ENCODE results near the gene CNOT6L. TPM values are rescaled to one million over a fixed set of nuclear protein-coding genes. Genes with fewer than 3 reads are reported as not detected.

The CNOT6L gene
- total RNA-seq, 8 experiments from 2014 or later, result 12.7 to 22.6 (median 17.2) TPM

DNA sequence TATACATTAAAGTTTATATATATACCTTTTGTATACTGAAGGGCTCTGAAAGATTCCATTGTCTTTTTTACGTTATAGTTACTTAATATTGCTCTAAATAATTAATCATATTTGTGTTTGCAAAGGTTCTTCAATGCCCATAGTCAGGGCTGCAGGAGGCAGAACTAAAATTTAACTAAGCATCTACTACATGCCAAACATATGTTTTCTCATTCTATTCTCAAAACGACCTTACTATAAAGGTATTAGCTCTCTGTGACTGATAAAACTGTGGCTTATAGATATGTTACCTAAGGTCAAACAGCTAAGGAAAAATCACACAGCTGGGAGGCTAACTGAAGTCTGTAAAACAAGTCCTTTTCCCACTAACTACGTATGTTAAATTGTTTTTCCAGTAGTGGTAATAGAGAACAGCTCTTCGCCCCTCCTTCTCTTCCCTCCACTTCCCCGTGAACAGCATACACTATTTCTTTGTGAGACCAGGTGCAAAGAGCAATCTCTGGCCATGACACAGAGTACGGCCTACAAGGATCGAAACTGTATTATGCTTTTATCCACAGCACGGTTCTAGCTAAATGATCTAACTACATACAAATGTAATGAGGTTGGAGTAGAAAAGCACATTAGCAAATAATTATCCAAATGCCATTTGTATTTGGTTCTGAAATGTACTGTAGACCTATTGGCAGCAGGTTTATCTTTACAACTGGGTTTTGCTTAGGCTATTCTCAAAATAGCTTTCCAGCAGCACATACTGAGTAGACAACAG lies 1.7 kb downstream of the CNOT6L start:
- peak overlapping the region; percentile 84 to 100 (median 95) for H3K4me3 ChIP-seq
- peaks cover 3 to 19% of the 10 kb centered on the region in 2 donors for H3K4me1 ChIP-seq (replicated peaks in 1 of 2)
- no peak for ATAC-seq (replicated peaks in 6 of 8)
- in situ Hi-C loops (cut with MboI; ENCODE audit: low pct_unique_long_range_greater_than_20kb in 2 of 9, low sequenced_read_pairs in 9 of 9, unreplicated experiment in 9 of 9), result no loop called here
- 26 to 100% (median 74%) methylated on average over 1 to 8 of the region's 8 CpGs for WGBS, 10 experiments
- peak overlapping the region in 1 of 2 donors; percentile 15 for H3K27ac ChIP-seq

- no peak for ATAC-seq (replicated peaks in 6 of 8)
- no peak overlapping the region for H3K27ac ChIP-seq
- in situ Hi-C loops (cut with MboI; ENCODE audit: low pct_unique_long_range_greater_than_20kb in 2 of 9, low sequenced_read_pairs in 9 of 9, unreplicated experiment in 9 of 9), result no loop called here
- H3K4me3 ChIP-seq, result no peak overlapping the region
- 33 to 100% (median 93%) methylated on average over 1 to 2 of the region's 2 CpGs for WGBS, 10 experiments
- peaks cover 0 to 16% of the 10 kb centered on the region in 2 donors for H3K4me1 ChIP-seq (replicated peaks in 1 of 2)
Measured at GRCh38 chr4:77816546-77816945, 2.6 kb downstream of the CNOT6L start.

GRCh38 chr4:77815636-77816035 lies 3.5 kb downstream of the CNOT6L start:
- no peak overlapping the region for H3K4me3 ChIP-seq
- H3K27ac ChIP-seq, result no peak overlapping the region
- H3K4me1 ChIP-seq (replicated peaks in 1 of 2), result peaks cover 0 to 8% of the 10 kb centered on the region in 2 donors
- in situ Hi-C loops (cut with MboI; ENCODE audit: low pct_unique_long_range_greater_than_20kb in 2 of 9, low sequenced_read_pairs in 9 of 9, unreplicated experiment in 9 of 9), result no loop called here
- ATAC-seq (replicated peaks in 6 of 8), result no peak

DNA sequence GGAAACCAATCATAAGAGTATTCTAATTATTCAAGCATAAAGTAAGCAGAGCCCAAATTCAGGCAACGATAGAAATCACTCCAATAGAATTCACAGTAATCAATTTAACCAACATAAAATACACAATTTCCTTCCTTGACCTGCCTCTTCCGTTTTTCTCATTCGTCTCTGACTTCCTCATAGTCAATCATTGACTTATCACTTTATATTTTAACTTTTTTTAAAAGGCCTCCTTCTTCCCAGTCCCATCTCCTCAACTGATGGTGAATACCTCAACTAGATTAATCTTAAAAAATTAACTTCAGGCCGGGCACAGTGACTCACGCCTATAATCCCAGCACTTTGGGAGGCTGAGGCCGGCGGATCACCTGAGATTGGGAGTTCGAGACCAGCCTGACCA lies 13.3 kb downstream of the CNOT6L start:
- in situ Hi-C loops (cut with MboI; ENCODE audit: low pct_unique_long_range_greater_than_20kb in 2 of 9, low sequenced_read_pairs in 9 of 9, unreplicated experiment in 9 of 9), result no loop called here
- WGBS, 10 experiments, result 20 to 100% (median 80%) methylated on average over 1 to 8 of the region's 8 CpGs; no CpG with 5 or more reads in 1 of the 10 experiments
- H3K4me1 ChIP-seq (replicated peaks in 1 of 2), result no peaks in the 10 kb centered on the region
- H3K27ac ChIP-seq, result no peak overlapping the region
- ATAC-seq (replicated peaks in 6 of 8), result no peak
- no peak overlapping the region for H3K4me3 ChIP-seq

GRCh38 chr4:77804471-77804870 lies 14.7 kb downstream of the CNOT6L start:
- no peak overlapping the region for H3K27ac ChIP-seq
- no peak for ATAC-seq (replicated peaks in 6 of 8)
- in situ Hi-C loops (cut with MboI; ENCODE audit: low pct_unique_long_range_greater_than_20kb in 2 of 9, low sequenced_read_pairs in 9 of 9, unreplicated experiment in 9 of 9), result no loop called here
- H3K4me1 ChIP-seq (replicated peaks in 1 of 2), result no peaks in the 10 kb centered on the region
- no peak overlapping the region for H3K4me3 ChIP-seq

DNA sequence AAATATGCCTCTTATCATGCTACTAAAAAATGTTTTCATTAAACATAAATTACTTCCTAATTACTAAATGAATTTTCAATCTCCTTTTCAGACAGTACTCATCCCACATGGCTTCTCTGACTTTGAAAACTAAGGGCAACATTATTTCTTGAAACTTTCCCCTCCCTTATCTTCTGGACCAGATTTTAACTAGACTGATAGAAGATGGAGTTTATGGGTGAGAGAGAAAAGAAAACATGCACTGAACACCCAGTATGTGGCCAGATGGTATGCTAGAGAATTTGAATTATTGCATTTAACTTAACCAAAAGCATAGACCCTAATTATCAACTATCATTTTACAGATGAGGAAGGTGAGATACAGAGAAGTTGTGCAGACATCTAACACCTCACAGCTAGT lies 16.8 kb downstream of the CNOT6L start:
- no peak for ATAC-seq (replicated peaks in 6 of 8)
- Histone ChIP-seq H3K27ac (no peak overlapping the region), H3K4me3 (no peak overlapping the region), H3K4me1 (replicated peaks in 1 of 2) (no peaks in the 10 kb centered on the region)
- in situ Hi-C loops (cut with MboI; ENCODE audit: low pct_unique_long_range_greater_than_20kb in 2 of 9, low sequenced_read_pairs in 9 of 9, unreplicated experiment in 9 of 9), result no loop called here

DNA sequence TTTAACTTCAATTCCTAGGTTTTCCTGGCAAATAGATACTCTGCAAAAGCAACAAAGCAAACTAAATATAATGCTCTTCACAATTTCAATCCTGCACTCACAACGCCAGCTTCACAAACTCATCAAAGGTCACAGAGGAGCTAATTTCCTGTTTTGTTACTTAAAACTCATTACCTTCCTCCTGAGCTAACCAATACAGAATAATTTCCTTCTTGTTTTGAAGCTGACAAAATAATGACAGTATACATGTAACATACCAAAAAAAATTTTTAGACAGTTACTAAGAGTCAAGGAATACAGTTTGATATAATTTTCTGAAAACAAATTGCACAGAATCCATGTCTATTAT lies 17.9 kb downstream of the CNOT6L start:
- Histone ChIP-seq H3K27ac (no peak overlapping the region), H3K4me3 (no peak overlapping the region), H3K4me1 (replicated peaks in 1 of 2) (no peaks in the 10 kb centered on the region)
- 33 to 100% (median 80%) methylated on average over 1 of the region's 1 CpG; no CpG with 5 or more reads in 3 of the 10 experiments for WGBS, 10 experiments
- in situ Hi-C loops (cut with MboI; ENCODE audit: low pct_unique_long_range_greater_than_20kb in 2 of 9, low sequenced_read_pairs in 9 of 9, unreplicated experiment in 9 of 9), result no loop called here
- no peak for ATAC-seq (replicated peaks in 6 of 8)

DNA sequence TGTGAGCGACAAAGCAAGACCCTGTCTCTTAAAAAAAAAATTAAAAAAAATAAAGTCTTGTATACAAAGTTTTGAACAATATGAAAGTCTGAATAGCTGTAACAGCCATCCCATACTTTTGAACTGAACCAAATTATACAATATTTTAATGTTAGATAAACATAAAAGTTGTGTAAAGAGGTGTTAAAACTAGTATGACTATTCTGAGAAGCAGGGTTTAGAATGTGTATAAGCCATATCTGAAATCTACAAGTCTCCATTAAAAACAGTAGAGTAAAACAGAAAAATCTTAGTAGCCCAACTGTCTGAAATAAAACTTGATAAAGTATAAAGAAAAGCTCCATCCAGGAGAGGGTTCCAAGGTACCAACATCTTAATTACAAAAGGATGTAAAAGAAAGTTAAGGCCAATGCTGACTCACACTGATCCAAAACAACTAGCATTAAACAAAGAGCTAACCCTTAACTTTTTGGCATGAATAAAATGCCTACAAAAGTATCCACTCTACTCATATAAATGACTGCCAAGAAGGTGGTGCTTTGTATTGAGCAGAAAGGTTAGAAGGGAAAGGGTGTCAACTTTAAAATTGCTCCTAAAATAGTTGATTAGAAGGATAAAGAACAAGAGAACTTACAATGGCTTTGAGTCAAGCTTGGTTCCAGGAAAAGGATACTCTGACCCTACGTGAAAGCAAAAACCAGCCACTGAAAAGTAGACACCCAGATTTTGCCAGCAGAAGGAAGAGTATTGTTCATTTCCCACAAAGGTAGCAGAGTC lies 18.5 kb downstream of the CNOT6L start:
- Histone ChIP-seq H3K4me1 (replicated peaks in 1 of 2) (no peaks in the 10 kb centered on the region), H3K27ac (no peak overlapping the region), H3K4me3 (no peak overlapping the region)
- in situ Hi-C loops (cut with MboI; ENCODE audit: low pct_unique_long_range_greater_than_20kb in 2 of 9, low sequenced_read_pairs in 9 of 9, unreplicated experiment in 9 of 9), result no loop called here
- ATAC-seq (replicated peaks in 6 of 8), result no peak
- WGBS, 10 experiments, result 50 to 100% (median 70%) methylated on average over 1 to 2 of the region's 2 CpGs

DNA sequence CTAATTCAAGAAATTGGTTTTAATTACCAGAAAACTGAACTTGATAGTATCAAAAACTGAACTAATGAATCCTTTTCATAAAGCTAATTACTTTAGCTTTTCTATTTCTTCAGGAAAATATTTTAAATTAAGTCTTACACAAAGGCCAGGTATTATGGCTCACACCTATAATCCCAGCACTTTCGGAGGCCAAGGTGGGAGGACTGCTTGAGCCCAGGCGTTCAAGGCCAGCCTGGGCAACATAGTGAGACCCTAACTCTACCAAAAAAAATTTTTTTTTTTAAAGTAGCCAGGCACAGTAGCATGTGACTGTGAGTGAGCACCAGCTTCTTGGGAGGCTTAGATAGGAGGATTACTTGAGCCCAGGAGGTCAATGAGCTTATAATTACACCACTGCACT lies 19.1 kb downstream of the CNOT6L start:
- in situ Hi-C loops (cut with MboI; ENCODE audit: low pct_unique_long_range_greater_than_20kb in 2 of 9, low sequenced_read_pairs in 9 of 9, unreplicated experiment in 9 of 9), result no loop called here
- Histone ChIP-seq H3K4me1 (replicated peaks in 1 of 2) (no peaks in the 10 kb centered on the region), H3K27ac (no peak overlapping the region), H3K4me3 (no peak overlapping the region)
- WGBS, 10 experiments, result 80 to 100% (median 100%) methylated on average over 1 to 2 of the region's 2 CpGs; no CpG with 5 or more reads in 2 of the 10 experiments
- no peak for ATAC-seq (replicated peaks in 6 of 8)

DNA sequence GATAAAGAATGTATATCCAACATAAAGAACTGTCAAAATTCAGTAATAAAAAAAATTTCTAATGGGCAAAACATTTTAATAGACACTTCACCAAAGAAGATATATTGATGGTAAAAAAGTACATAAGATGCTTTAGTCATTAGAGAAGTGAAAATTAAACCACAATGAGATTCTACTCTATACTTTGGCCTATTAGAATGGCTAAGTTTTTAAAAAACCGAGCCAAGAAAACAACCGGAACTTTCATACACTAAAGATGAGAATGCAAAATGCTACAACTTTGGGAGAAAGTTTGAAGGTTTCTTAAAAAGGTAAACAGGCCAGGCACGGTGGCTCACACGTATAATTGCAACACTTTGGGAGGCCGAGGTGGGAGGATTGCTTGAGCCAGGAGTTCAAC lies 20.8 kb downstream of the CNOT6L start:
- WGBS, 10 experiments, result 86 to 100% (median 95%) methylated on average over 1 to 5 of the region's 5 CpGs; no CpG with 5 or more reads in 1 of the 10 experiments
- in situ Hi-C loops (cut with MboI; ENCODE audit: low pct_unique_long_range_greater_than_20kb in 2 of 9, low sequenced_read_pairs in 9 of 9, unreplicated experiment in 9 of 9), result no loop called here

GRCh38 chr4:77797239-77797638 lies 21.9 kb downstream of the CNOT6L start:
- ATAC-seq (replicated peaks in 6 of 8), result peak in 2 of 8 experiments; percentile 34 to 62
- Histone ChIP-seq H3K4me3 (no peak overlapping the region), H3K4me1 (replicated peaks in 1 of 2) (no peaks in the 10 kb centered on the region), H3K27ac (no peak overlapping the region)
- in situ Hi-C loops (cut with MboI; ENCODE audit: low pct_unique_long_range_greater_than_20kb in 2 of 9, low sequenced_read_pairs in 9 of 9, unreplicated experiment in 9 of 9), result no loop called here

More for the DNA sequence above, 20.8 kb downstream of the CNOT6L start:
- Histone ChIP-seq H3K4me3 (no peak overlapping the region), H3K4me1 (replicated peaks in 1 of 2) (no peaks in the 10 kb centered on the region), H3K27ac (no peak overlapping the region)
- ATAC-seq (replicated peaks in 6 of 8), result no peak

DNA sequence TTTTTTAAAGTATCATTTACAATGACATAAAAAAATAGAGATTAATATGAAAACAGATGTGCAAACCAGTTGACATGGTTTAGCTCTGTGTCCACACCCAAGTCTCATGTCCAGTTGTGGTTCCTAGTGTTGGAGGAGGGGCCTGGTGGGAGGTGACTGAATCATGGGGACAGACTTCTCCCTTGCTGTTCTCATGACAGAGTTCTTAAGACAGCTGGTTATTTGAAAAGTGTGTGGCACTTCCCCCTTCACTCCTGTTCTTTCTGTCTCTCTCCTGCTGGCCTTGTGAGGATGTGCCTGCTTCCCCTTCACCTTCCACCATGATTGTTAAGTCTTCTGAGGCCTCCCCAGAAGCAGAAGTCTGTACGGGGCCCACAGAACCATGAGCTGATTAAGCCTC lies 23.8 kb downstream of the CNOT6L start:
- WGBS, 10 experiments, result 83 to 100% (median 100%) methylated on average over 1 of the region's 1 CpG; no CpG with 5 or more reads in 5 of the 10 experiments
- no peaks in the 10 kb centered on the region for H3K4me1 ChIP-seq (replicated peaks in 1 of 2)
- in situ Hi-C loops (cut with MboI; ENCODE audit: low pct_unique_long_range_greater_than_20kb in 2 of 9, low sequenced_read_pairs in 9 of 9, unreplicated experiment in 9 of 9), result no loop called here
- peak in 1 of 8 experiments; percentile 71 for ATAC-seq (replicated peaks in 6 of 8)
- no peak overlapping the region for H3K4me3 ChIP-seq
- H3K27ac ChIP-seq, result no peak overlapping the region

DNA sequence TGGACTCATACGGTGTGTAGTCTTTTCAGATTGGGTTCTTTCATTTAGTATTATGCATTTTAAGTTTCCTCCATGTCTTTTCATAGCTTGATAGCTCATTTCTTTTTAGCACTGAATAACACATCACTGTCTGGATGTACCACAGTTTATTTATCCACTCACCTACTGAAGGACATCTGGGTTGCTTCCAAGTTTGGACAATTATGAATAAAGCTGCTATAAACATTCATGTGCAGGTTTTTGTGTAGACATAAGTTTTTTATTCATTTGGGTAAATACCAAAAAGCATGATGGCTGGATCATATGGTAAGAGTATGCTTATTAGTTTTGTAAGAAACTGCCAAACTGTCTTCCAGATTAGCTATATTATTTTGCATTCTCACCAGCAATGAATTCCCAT lies 29.0 kb downstream of the CNOT6L start:
- H3K4me1 ChIP-seq (replicated peaks in 1 of 2), result no peaks in the 10 kb centered on the region
- no peak overlapping the region for H3K27ac ChIP-seq
- peak in 1 of 8 experiments; percentile 36 for ATAC-seq (replicated peaks in 6 of 8)
- no peak overlapping the region for H3K4me3 ChIP-seq
- in situ Hi-C loops (cut with MboI; ENCODE audit: low pct_unique_long_range_greater_than_20kb in 2 of 9, low sequenced_read_pairs in 9 of 9, unreplicated experiment in 9 of 9), result no loop called here
- WGBS, 10 experiments, result 57 to 100% (median 100%) methylated on average over 1 of the region's 1 CpG; no CpG with 5 or more reads in 2 of the 10 experiments

DNA sequence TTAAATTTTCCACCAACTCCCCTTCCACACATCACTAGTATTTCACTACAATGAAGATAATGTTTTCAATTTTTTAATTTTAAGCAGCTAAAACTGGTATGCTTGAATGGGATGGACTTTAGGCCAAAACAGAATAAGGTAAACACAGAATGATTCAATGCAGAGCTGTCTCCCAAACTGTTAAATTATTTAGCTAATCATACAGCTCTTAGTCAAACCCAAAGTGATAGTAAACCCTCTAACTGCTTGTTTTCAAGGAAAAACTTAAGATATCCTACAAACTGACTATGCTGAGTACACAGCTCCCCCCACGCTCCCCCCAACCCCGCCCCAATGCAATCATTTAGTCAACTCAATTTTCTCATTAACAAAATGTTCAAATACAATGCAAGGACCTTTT lies 30.2 kb downstream of the CNOT6L start:
- no peak for ATAC-seq (replicated peaks in 6 of 8)
- H3K4me3 ChIP-seq, result no peak overlapping the region
- WGBS, 10 experiments, result 90% methylated on average over 2 of the region's 2 CpGs; no CpG with 5 or more reads in 9 of the 10 experiments
- no peaks in the 10 kb centered on the region for H3K4me1 ChIP-seq (replicated peaks in 1 of 2)
- in situ Hi-C loops (cut with MboI; ENCODE audit: low pct_unique_long_range_greater_than_20kb in 2 of 9, low sequenced_read_pairs in 9 of 9, unreplicated experiment in 9 of 9), result no loop called here
- no peak overlapping the region for H3K27ac ChIP-seq
